Neural progenitor cell (in vitro differentiated cells): ENCODE data around the gene ITGA8. TPM values are rescaled to one million over a fixed set of nuclear protein-coding genes. Genes with fewer than 3 reads are reported as not detected.
A peak's percentile ranks its signal among the peaks of the same experiment; 100 is the strongest.

ENCODE experiments used
- DNase-seq: peaks from one replicate; pipeline ENCODE4 v3.0.0-alpha.2; 2016; ENCODE audit warnings: low spot score
- H2AFZ ChIP-seq: fragments of 200-600 bp; sonication (generic); replicated peaks from 2 replicates; pipeline ENCODE4 v1.6.1; 2016; ENCODE audit warnings: antibody characterized with exemption
- H3F3A ChIP-seq: fragments of 200-600 bp; sonication (generic); 2 replicates; pipeline ENCODE4 v1.6.1; 2016; ENCODE audit warnings: antibody characterized with exemption, low read depth
- H3K27ac ChIP-seq: fragments of 200-600 bp; sonication (generic); 2 replicates; pipeline ENCODE4 v1.5.1; 2016; ENCODE audit warnings: mild to moderate bottlenecking
- H3K27me3 ChIP-seq: fragments of 200-600 bp; sonication (generic); 2 replicates; pipeline ENCODE4 v1.6.1; 2016; ENCODE audit warnings: mild to moderate bottlenecking, moderate library complexity
- H3K36me3 ChIP-seq: fragments of 200-600 bp; sonication (generic); 2 replicates; pipeline ENCODE4 v1.5.1; 2016
- H3K4me1 ChIP-seq: fragments of 200-600 bp; sonication (generic); 2 replicates; pipeline ENCODE4 v1.6.1; 2016; ENCODE audit warnings: mixed run types
- H3K4me2 ChIP-seq: fragments of 200-600 bp; sonication (generic); 2 replicates; pipeline ENCODE4 v1.6.1; 2016
- H3K4me3 ChIP-seq: fragments of 200-600 bp; sonication (generic); 2 replicates; pipeline ENCODE4 v1.5.1; 2016
- H3K79me2 ChIP-seq: fragments of 200-600 bp; sonication (generic); 2 replicates; pipeline ENCODE4 v1.6.1; 2016; ENCODE audit warnings: low read depth
- H3K9ac ChIP-seq: fragments of 200-600 bp; sonication (generic); 2 replicates; pipeline ENCODE4 v1.6.1; 2016
- H3K9me3 ChIP-seq: fragments of 200-600 bp; sonication (generic); 2 replicates; pipeline ENCODE4 v1.5.1; 2016; ENCODE audit warnings: low read depth
- H4K20me1 ChIP-seq: fragments of 200-600 bp; sonication (generic); 2 replicates; pipeline ENCODE4 v1.6.1; 2016; ENCODE audit warnings: low read depth
- H3K27ac Mint-ChIP-seq: 3 replicates; pipeline ENCODE4 v1.8.0; 2021; ENCODE audit warnings: mixed read lengths
- H3K27me3 Mint-ChIP-seq: 2 replicates; pipeline ENCODE4 v1.8.0; 2022; ENCODE audit warnings: low read depth, mild to moderate bottlenecking, inconsistent platforms, moderate library complexity, mixed read lengths; ENCODE audit not compliant: insufficient read depth
- H3K36me3 Mint-ChIP-seq: 3 replicates; pipeline ENCODE4 v1.8.0; 2021; ENCODE audit warnings: mixed read lengths
- H3K4me1 Mint-ChIP-seq: 3 replicates; pipeline ENCODE4 v1.8.0; 2021; ENCODE audit warnings: mixed read lengths
- H3K4me3 Mint-ChIP-seq: 3 replicates; pipeline ENCODE4 v1.8.0; 2021; ENCODE audit warnings: mild to moderate bottlenecking, moderate library complexity, mixed read lengths
- H3K9me3 Mint-ChIP-seq: 3 replicates; pipeline ENCODE4 v1.8.0; 2020; ENCODE audit warnings: mixed read lengths
- CTCF ChIP-seq: fragments of 200-600 bp; sonication (generic); IDR thresholded peaks from 2 replicates; pipeline ENCODE4 v1.5.1; 2017; ENCODE audit warnings: antibody characterized with exemption, mild to moderate bottlenecking
- EZH2 ChIP-seq: fragments of 200-600 bp; sonication (generic); IDR thresholded peaks from 2 replicates; pipeline ENCODE4 v1.6.1; 2017; ENCODE audit warnings: antibody characterized with exemption, mild to moderate bottlenecking, moderate library complexity
- EZH2phosphoT487 ChIP-seq: fragments of 200-600 bp; sonication (generic); IDR thresholded peaks from 2 replicates; pipeline ENCODE4 v1.6.1; 2017; ENCODE audit warnings: antibody characterized with exemption
- total RNA-seq: library from RNA; depleted of rRNA; stranded (reverse); fragments of >200 nt; gene quantifications from 2 replicates; pipeline ENCODE4 v1.2.3, GENCODE V29; 2015; ENCODE audit warnings: low replicate concordance

The ITGA8 gene
- total RNA-seq, 1 donor from 2014 or later: 0.15 TPM

- H3K4me2 ChIP-seq: peak overlapping the region; percentile 89
- Mint-ChIP-seq H3K4me1 (peaks cover 10% of the 10 kb centered on the region), H3K4me3 (peak overlapping the region; percentile 91), H3K9me3 (no peaks in the 10 kb centered on the region), H3K27ac (peak overlapping the region; percentile 46), H3K36me3 (no peaks in the 10 kb centered on the region), H3K27me3 (peaks cover 17% of the 10 kb centered on the region)
- H3K36me3 ChIP-seq: no peaks in the 10 kb centered on the region
- peak overlapping the region; percentile 69 for H2AFZ ChIP-seq
- H3K4me1 ChIP-seq: no peaks in the 10 kb centered on the region
- H3K9me3 ChIP-seq: no peaks in the 10 kb centered on the region
- peaks cover 11% of the 10 kb centered on the region for H4K20me1 ChIP-seq
- H3F3A ChIP-seq: peaks cover 15% of the 10 kb centered on the region
- H3K4me3 ChIP-seq: peak overlapping the region; percentile 58
- H3K9ac ChIP-seq: no peak overlapping the region
- TF ChIP-seq EZH2phosphoT487 (peak; percentile 30), CTCF (no peak), EZH2 (peak; percentile 83)
- peaks cover 92% of the 10 kb centered on the region for H3K27me3 ChIP-seq
- no peaks in the 10 kb centered on the region for H3K79me2 ChIP-seq
- H3K27ac ChIP-seq: no peak overlapping the region
- no peak for DNase-seq
These were observed 1.1 kb downstream of the ITGA8 start for GRCh38 chr10:15718694-15719048.

GRCh38 chr10:15715619-15716227 is 4.0 kb downstream of the ITGA8 start:
- no peak for TF ChIP-seq EZH2phosphoT487
- TF ChIP-seq CTCF: peak; percentile 62
- Histone ChIP-seq H3K9me3 (no peaks in the 10 kb centered on the region), H2AFZ (no peak overlapping the region), H3K27me3 (peaks cover 81% of the 10 kb centered on the region), H3K79me2 (no peaks in the 10 kb centered on the region), H3K4me1 (no peaks in the 10 kb centered on the region), H3F3A (peaks cover 15% of the 10 kb centered on the region), H3K9ac (no peak overlapping the region), H4K20me1 (peaks cover 11% of the 10 kb centered on the region), H3K4me3 (no peak overlapping the region), H3K36me3 (no peaks in the 10 kb centered on the region), H3K27ac (no peak overlapping the region), H3K4me2 (no peak overlapping the region)
- H3K27ac Mint-ChIP-seq: no peak overlapping the region
- DNase-seq: peak; percentile 56
- H3K4me3 Mint-ChIP-seq: no peak overlapping the region
- no peaks in the 10 kb centered on the region for H3K36me3 Mint-ChIP-seq
- no peaks in the 10 kb centered on the region for H3K9me3 Mint-ChIP-seq
- H3K4me1 Mint-ChIP-seq: peaks cover 10% of the 10 kb centered on the region
- peaks cover 14% of the 10 kb centered on the region for H3K27me3 Mint-ChIP-seq

- peaks cover 10% of the 10 kb centered on the region for H3K4me1 Mint-ChIP-seq
- H3K79me2 ChIP-seq: no peaks in the 10 kb centered on the region
- peaks cover 74% of the 10 kb centered on the region for H3K27me3 ChIP-seq
- H3F3A ChIP-seq: peaks cover 15% of the 10 kb centered on the region
- no peak overlapping the region for H3K27ac ChIP-seq
- no peak overlapping the region for H3K4me3 Mint-ChIP-seq
- no peaks in the 10 kb centered on the region for H3K36me3 ChIP-seq
- H3K9ac ChIP-seq: no peak overlapping the region
- peaks cover 8% of the 10 kb centered on the region for H3K27me3 Mint-ChIP-seq
- no peak overlapping the region for H3K4me3 ChIP-seq
- H3K9me3 ChIP-seq: no peaks in the 10 kb centered on the region
- no peaks in the 10 kb centered on the region for H3K9me3 Mint-ChIP-seq
- H2AFZ ChIP-seq: no peak overlapping the region
- no peaks in the 10 kb centered on the region for H3K36me3 Mint-ChIP-seq
- no peak for DNase-seq
- peaks cover 11% of the 10 kb centered on the region for H4K20me1 ChIP-seq
- H3K4me2 ChIP-seq: no peak overlapping the region
- H3K4me1 ChIP-seq: no peaks in the 10 kb centered on the region
- no peak for TF ChIP-seq CTCF
- no peak for TF ChIP-seq EZH2phosphoT487
- no peak for TF ChIP-seq EZH2
- no peak overlapping the region for H3K27ac Mint-ChIP-seq
These were observed 4.9 kb downstream of the ITGA8 start for GRCh38 chr10:15714847-15715246.
